ENCODE results near the gene COL7A1. TPM values are rescaled to one million over a fixed set of nuclear protein-coding genes. Genes with fewer than 3 reads are reported as not detected.
A peak's percentile ranks its signal among the peaks of the same experiment; 100 is the strongest.

COL7A1 gene
- total RNA-seq, 1 experiment from 2014 or later = 0.78 TPM

- Histone ChIP-seq H3K9ac (ENCODE audit: low read length) (no peak overlapping the region), H4K20me1 (ENCODE audit: insufficient read depth, low read depth, low read length) (no peaks in the 10 kb centered on the region), H3K4me3 (ENCODE audit: low read length) (no peak overlapping the region), H3K4me2 (ENCODE audit: low read depth, low read length, poor library complexity, severe bottlenecking) (no peak overlapping the region), H2AFZ (ENCODE audit: low read length) (no peak overlapping the region), H3K27me3 (ENCODE audit: low read length) (no peaks in the 10 kb centered on the region), H3K4me1 (ENCODE audit: low read length) (peaks cover 34% of the 10 kb centered on the region), H3K9me2 (replicated peaks; ENCODE audit: insufficient read depth, low read length) (no peaks in the 10 kb centered on the region), H3K36me3 (ENCODE audit: insufficient read depth, low read length) (no peaks in the 10 kb centered on the region), H3K79me2 (ENCODE audit: low read length) (no peaks in the 10 kb centered on the region), H3K9me3 (ENCODE audit: low read length) (no peaks in the 10 kb centered on the region), H3K27ac (ENCODE audit: low read length) (no peak overlapping the region)
- no peak for DNase-seq
These were observed 32.6 kb downstream of the COL7A1 start for GRCh38 chr3:48562367-48563095.

- H3K4me2 ChIP-seq (ENCODE audit: low read depth, low read length, poor library complexity, severe bottlenecking) = no peak overlapping the region
- H3K9me2 ChIP-seq (replicated peaks; ENCODE audit: insufficient read depth, low read length) = no peaks in the 10 kb centered on the region
- H3K79me2 ChIP-seq (ENCODE audit: low read length) = no peaks in the 10 kb centered on the region; the same call in 1 of the 2 replicates
- H3K27me3 ChIP-seq (ENCODE audit: low read length) = no peaks in the 10 kb centered on the region
- peaks cover 39% of the 10 kb centered on the region for H3K4me1 ChIP-seq (ENCODE audit: low read length)
- H3K4me3 ChIP-seq (ENCODE audit: low read length) = no peak overlapping the region
- H3K9ac ChIP-seq (ENCODE audit: low read length) = no peak overlapping the region
- H3K27ac ChIP-seq (ENCODE audit: low read length) = no peak overlapping the region
- peak; percentile 60 for DNase-seq
- H4K20me1 ChIP-seq (ENCODE audit: insufficient read depth, low read depth, low read length) = no peaks in the 10 kb centered on the region
- H3K36me3 ChIP-seq (ENCODE audit: insufficient read depth, low read length) = no peaks in the 10 kb centered on the region
- no peaks in the 10 kb centered on the region for H3K9me3 ChIP-seq (ENCODE audit: low read length)
- no peak overlapping the region for H2AFZ ChIP-seq (ENCODE audit: low read length)
These were observed 33.9 kb downstream of the COL7A1 start for GRCh38 chr3:48561045-48561736.

- H3K36me3 ChIP-seq (ENCODE audit: insufficient read depth, low read length) = no peaks in the 10 kb centered on the region
- H3K9me2 ChIP-seq (replicated peaks; ENCODE audit: insufficient read depth, low read length) = no peaks in the 10 kb centered on the region
- H3K9ac ChIP-seq (ENCODE audit: low read length) = peak overlapping the region; percentile 36; the same call in 1 of the 2 replicates
- H3K4me1 ChIP-seq (ENCODE audit: low read length) = peaks cover 39% of the 10 kb centered on the region
- H3K9me3 ChIP-seq (ENCODE audit: low read length) = no peaks in the 10 kb centered on the region
- no peaks in the 10 kb centered on the region for H3K27me3 ChIP-seq (ENCODE audit: low read length)
- H2AFZ ChIP-seq (ENCODE audit: low read length) = no peak overlapping the region
- H3K4me2 ChIP-seq (ENCODE audit: low read depth, low read length, poor library complexity, severe bottlenecking) = no peak overlapping the region
- no peak overlapping the region for H3K27ac ChIP-seq (ENCODE audit: low read length)
- no peak for DNase-seq
- H4K20me1 ChIP-seq (ENCODE audit: insufficient read depth, low read depth, low read length) = no peaks in the 10 kb centered on the region
- no peak overlapping the region for H3K4me3 ChIP-seq (ENCODE audit: low read length)
- H3K79me2 ChIP-seq (ENCODE audit: low read length) = peaks cover 5% of the 10 kb centered on the region; the same call in 1 of the 2 replicates
These were observed 34.5 kb downstream of the COL7A1 start for GRCh38 chr3:48560648-48561018.

GRCh38 chr3:48558493-48559134 lies 36.5 kb downstream of the COL7A1 start:
- H2AFZ ChIP-seq (ENCODE audit: low read length) = no peak overlapping the region; the same call in 1 of the 2 replicates
- no peaks in the 10 kb centered on the region for H3K9me2 ChIP-seq (replicated peaks; ENCODE audit: insufficient read depth, low read length)
- no peaks in the 10 kb centered on the region for H4K20me1 ChIP-seq (ENCODE audit: insufficient read depth, low read depth, low read length)
- H3K4me2 ChIP-seq (ENCODE audit: low read depth, low read length, poor library complexity, severe bottlenecking) = peak overlapping the region; percentile 73
- no peaks in the 10 kb centered on the region for H3K27me3 ChIP-seq (ENCODE audit: low read length)
- DNase-seq = no peak
- no peaks in the 10 kb centered on the region for H3K9me3 ChIP-seq (ENCODE audit: low read length)
- H3K27ac ChIP-seq (ENCODE audit: low read length) = no peak overlapping the region
- peak overlapping the region; percentile 37 for H3K9ac ChIP-seq (ENCODE audit: low read length)
- H3K79me2 ChIP-seq (ENCODE audit: low read length) = peaks cover 21% of the 10 kb centered on the region
- H3K36me3 ChIP-seq (ENCODE audit: insufficient read depth, low read length) = peaks cover 8% of the 10 kb centered on the region; the same call in 1 of the 2 replicates
- peaks cover 53% of the 10 kb centered on the region for H3K4me1 ChIP-seq (ENCODE audit: low read length)
- H3K4me3 ChIP-seq (ENCODE audit: low read length) = no peak overlapping the region

GRCh38 chr3:48556796-48557626 lies 38.1 kb downstream of the COL7A1 start, which contains the start of gene PFKFB4:
Gene PFKFB4 (minus strand): TSS chr3:48556803. CDS start chr3:48556777, 26 bp downstream.
- peak within 1 kb of the TSS; percentile 74 for H3K4me3 ChIP-seq (ENCODE audit: low read length)
- H3K9ac ChIP-seq (ENCODE audit: low read length) = peak within 1 kb of the TSS; percentile 77
- peak within 1 kb of the TSS; percentile 75 for H3K4me2 ChIP-seq (ENCODE audit: low read depth, low read length, poor library complexity, severe bottlenecking)
- peaks cover 11% of the 10 kb centered on the region; the same call in 1 of the 2 replicates for H3K36me3 ChIP-seq (ENCODE audit: insufficient read depth, low read length)
- H2AFZ ChIP-seq (ENCODE audit: low read length) = peak within 1 kb of the TSS; percentile 77; the same call in 1 of the 2 replicates
- peak; percentile 100 for DNase-seq
- H3K27me3 ChIP-seq (ENCODE audit: low read length) = no peaks in the 10 kb centered on the region
- H3K27ac ChIP-seq (ENCODE audit: low read length) = peak within 1 kb of the TSS; percentile 65
- H3K4me1 ChIP-seq (ENCODE audit: low read length) = peaks cover 53% of the 10 kb centered on the region
- H3K9me2 ChIP-seq (replicated peaks; ENCODE audit: insufficient read depth, low read length) = no peaks in the 10 kb centered on the region
- peaks cover 24% of the 10 kb centered on the region for H3K79me2 ChIP-seq (ENCODE audit: low read length)
- no peaks in the 10 kb centered on the region for H4K20me1 ChIP-seq (ENCODE audit: insufficient read depth, low read depth, low read length)
- no peaks in the 10 kb centered on the region for H3K9me3 ChIP-seq (ENCODE audit: low read length)

- no peak overlapping the region for H3K27ac ChIP-seq (ENCODE audit: low read length)
- peaks cover 24% of the 10 kb centered on the region for H3K79me2 ChIP-seq (ENCODE audit: low read length)
- H3K9me3 ChIP-seq (ENCODE audit: low read length) = no peaks in the 10 kb centered on the region
- H3K4me3 ChIP-seq (ENCODE audit: low read length) = peak overlapping the region; percentile 74
- peak overlapping the region; percentile 71 for H3K9ac ChIP-seq (ENCODE audit: low read length)
- peak overlapping the region; percentile 75 for H3K4me2 ChIP-seq (ENCODE audit: low read depth, low read length, poor library complexity, severe bottlenecking)
- H3K36me3 ChIP-seq (ENCODE audit: insufficient read depth, low read length) = peaks cover 11% of the 10 kb centered on the region; the same call in 1 of the 2 replicates
- DNase-seq = no peak
- no peaks in the 10 kb centered on the region for H3K9me2 ChIP-seq (replicated peaks; ENCODE audit: insufficient read depth, low read length)
- no peaks in the 10 kb centered on the region for H4K20me1 ChIP-seq (ENCODE audit: insufficient read depth, low read depth, low read length)
- peak overlapping the region; percentile 63; the same call in 1 of the 2 replicates for H2AFZ ChIP-seq (ENCODE audit: low read length)
- peaks cover 53% of the 10 kb centered on the region for H3K4me1 ChIP-seq (ENCODE audit: low read length)
- H3K27me3 ChIP-seq (ENCODE audit: low read length) = no peaks in the 10 kb centered on the region
These were observed 39.0 kb downstream of the COL7A1 start for GRCh38 chr3:48555949-48556795.
